Activated naive CD4-positive, alpha-beta T cell treated with anti-CD3 and anti-CD28 coated beads for 36 hours (primary cell): ENCODE results near the gene HBD. TPM values are rescaled to one million over a fixed set of nuclear protein-coding genes. Genes with fewer than 3 reads are reported as not detected.

ENCODE experiments used
- CTCF ChIA-PET: fragments of 350-600 bp; sonication (Branson Sonifier 250); formaldehyde crosslinking; loops from one replicate; lab custom pipeline; 2021; ENCODE audit warnings: antibody characterized with exemption; lab: Charles Lee
- DNase-seq: peaks from one replicate; pipeline ENCODE4 v3.0.0-alpha.2; 2020
- H3K27ac Mint-ChIP-seq: one replicate; pipeline ENCODE4 v1.8.0; 2021; ENCODE audit warnings: mild to moderate bottlenecking, mixed read lengths
- H3K27me3 Mint-ChIP-seq: one replicate; pipeline ENCODE4 v1.8.0; 2021; ENCODE audit warnings: low read depth, mixed read lengths
- H3K36me3 Mint-ChIP-seq: one replicate; pipeline ENCODE4 v1.8.0; 2021; ENCODE audit warnings: low read depth, mixed read lengths
- H3K4me1 Mint-ChIP-seq: one replicate; pipeline ENCODE4 v1.8.0; 2021; ENCODE audit warnings: low read depth, mixed read lengths
- H3K4me3 Mint-ChIP-seq: one replicate; pipeline ENCODE4 v1.8.0; 2021; ENCODE audit warnings: mild to moderate bottlenecking, moderate library complexity, mixed read lengths
- H3K9me3 Mint-ChIP-seq: one replicate; pipeline ENCODE4 v1.8.0; 2021; ENCODE audit warnings: mixed read lengths
- intact Hi-C: fragments of 100-400 bp; cut with micrococcal nuclease; formaldehyde crosslinking; loops from one replicate; pipeline ENCODE4 v1.15.1; 2023
- total RNA-seq, 2 experiments: library from RNA; stranded (reverse); gene quantifications; one replicate each; pipeline ENCODE4 v1.2.3, GENCODE V29; 2021

HBD gene
- total RNA-seq, 2 experiments from 2014 or later, result not detected

DNA sequence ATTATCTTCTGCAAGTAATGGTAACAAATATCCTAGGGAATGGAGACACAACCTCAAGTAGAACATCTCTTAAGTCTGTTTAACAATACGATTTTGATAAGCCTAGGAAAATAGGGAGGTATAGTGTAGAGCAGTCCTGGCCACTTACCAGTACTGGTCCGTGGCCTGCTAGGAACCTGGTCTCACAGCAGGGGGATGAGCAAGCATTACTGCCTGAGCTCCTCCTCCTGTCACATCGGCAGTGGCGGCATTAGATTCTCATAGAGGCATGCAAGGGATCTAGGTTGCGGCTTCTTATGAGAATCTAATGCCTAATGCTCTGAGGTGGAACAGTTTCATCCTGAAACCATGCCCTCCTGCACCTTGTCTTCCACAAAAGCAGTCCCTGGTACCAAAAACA, 38.2 kb downstream of the HBD start:
- H3K27me3 Mint-ChIP-seq, result peaks cover 2% of the 10 kb centered on the region
- H3K4me3 Mint-ChIP-seq, result no peak overlapping the region
- CTCF ChIA-PET, result no interaction called here
- H3K4me1 Mint-ChIP-seq, result no peaks in the 10 kb centered on the region
- peaks cover 5% of the 10 kb centered on the region for H3K9me3 Mint-ChIP-seq
- intact Hi-C loops, result no loop called here
- no peaks in the 10 kb centered on the region for H3K36me3 Mint-ChIP-seq
- H3K27ac Mint-ChIP-seq, result no peak overlapping the region
- no peak for DNase-seq

DNA sequence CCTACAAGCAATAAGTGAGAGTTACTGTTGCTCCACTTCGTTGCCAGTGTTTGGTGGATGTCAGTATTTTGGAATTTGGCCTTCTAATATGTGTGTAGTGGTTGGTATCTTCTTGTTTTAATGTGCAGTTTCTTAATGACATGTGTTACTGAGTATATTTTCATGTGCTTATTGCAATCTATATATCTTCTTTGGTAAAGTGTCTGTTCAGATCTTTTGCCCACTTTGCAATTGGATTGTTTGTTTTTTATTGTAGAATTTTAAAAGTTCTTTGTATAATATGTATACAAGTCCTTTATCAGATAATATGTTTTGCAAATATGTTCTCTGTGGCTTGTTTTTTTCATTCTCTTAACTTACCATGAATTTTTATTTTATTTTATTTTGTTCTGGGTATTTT, 41.5 kb downstream of the HBD start:
- Mint-ChIP-seq H3K4me3 (no peak overlapping the region), H3K9me3 (peaks cover 12% of the 10 kb centered on the region), H3K27me3 (peaks cover 2% of the 10 kb centered on the region), H3K27ac (no peak overlapping the region), H3K4me1 (no peaks in the 10 kb centered on the region), H3K36me3 (no peaks in the 10 kb centered on the region)
- intact Hi-C loops, result no loop called here
- CTCF ChIA-PET, result no interaction called here
- DNase-seq, result no peak

DNA sequence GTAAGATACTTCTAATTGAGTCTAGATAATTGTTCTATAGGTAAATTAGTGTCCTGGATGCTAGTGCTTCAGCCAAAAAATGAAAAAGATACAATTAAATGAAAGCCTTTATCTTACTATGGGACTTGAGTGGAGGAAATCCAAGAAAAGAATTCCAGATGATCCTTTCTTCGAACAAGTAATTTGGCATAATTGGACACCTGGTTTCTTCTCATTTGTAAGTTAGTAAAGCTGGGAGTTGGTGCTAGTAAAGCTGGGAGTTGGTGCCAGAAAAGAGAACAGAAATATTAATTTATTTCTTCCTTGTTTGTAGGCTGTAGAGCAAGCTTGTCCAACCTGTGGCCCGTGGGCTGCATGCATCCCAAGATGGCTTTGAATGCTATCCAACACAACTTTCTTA, 46.1 kb downstream of the HBD start:
- Mint-ChIP-seq H3K27ac (no peak overlapping the region), H3K9me3 (peaks cover 12% of the 10 kb centered on the region), H3K27me3 (no peaks in the 10 kb centered on the region), H3K4me1 (no peaks in the 10 kb centered on the region), H3K4me3 (no peak overlapping the region), H3K36me3 (no peaks in the 10 kb centered on the region)
- CTCF ChIA-PET, result interaction anchor here (0.6 kb wide), 1 partner anchor 614 kb away, joined by 3 read pairs; no protein-coding TSS in a partner anchor
- intact Hi-C loops, result no loop called here
- DNase-seq, result no peak

Other genes with a start within 250 kb of the HBD start
- not detected for gene OR51L1, start 239.6 kb downstream of the HBD start, total RNA-seq
- gene OR52J3, start 188.0 kb downstream of the HBD start, total RNA-seq, result not detected
- gene OR52E2, start 174.9 kb downstream of the HBD start, total RNA-seq, result not detected
- not detected for gene OR52E1, start 164.9 kb downstream of the HBD start, total RNA-seq
- gene OR52A5, start 96.1 kb downstream of the HBD start, total RNA-seq, result not detected
- not detected for gene OR52A1, start 79.7 kb downstream of the HBD start, total RNA-seq
- gene OR51V1, start 33.8 kb downstream of the HBD start, total RNA-seq, result not detected
- not detected for gene HBB, start 7.4 kb downstream of the HBD start, total RNA-seq
- gene HBG1, start 15.4 kb upstream of the HBD start, total RNA-seq, result not detected
- not detected for gene HBG2, start 20.3 kb upstream of the HBD start, total RNA-seq
- not detected for gene HBE1, start 35.5 kb upstream of the HBD start, total RNA-seq
- not detected for gene OR51B4, start 67.5 kb upstream of the HBD start, total RNA-seq
- gene OR51B2, start 89.8 kb upstream of the HBD start, total RNA-seq, result not detected
- gene OR51B5, start 109.0 kb upstream of the HBD start, total RNA-seq, result not detected
- not detected for gene OR51B6, start 117.0 kb upstream of the HBD start, total RNA-seq
- gene OR51M1, start 149.3 kb upstream of the HBD start, total RNA-seq, result not detected
- not detected for gene OR51Q1, start 187.6 kb upstream of the HBD start, total RNA-seq
- not detected for gene OR51I1, start 207.0 kb upstream of the HBD start, total RNA-seq
- not detected for gene OR51I2, start 214.8 kb upstream of the HBD start, total RNA-seq